Measurements from ENCODE around the gene CD47. TPM values are rescaled to one million over a fixed set of nuclear protein-coding genes. Genes with fewer than 3 reads are reported as not detected.

The CD47 gene
- total and polyA plus RNA-seq, 10 of the 15 experiments (the other 5 are each of a cell fraction or from before 2014, with no cell fraction given), result 22.9 to 175 (median 81.1) TPM

DNA sequence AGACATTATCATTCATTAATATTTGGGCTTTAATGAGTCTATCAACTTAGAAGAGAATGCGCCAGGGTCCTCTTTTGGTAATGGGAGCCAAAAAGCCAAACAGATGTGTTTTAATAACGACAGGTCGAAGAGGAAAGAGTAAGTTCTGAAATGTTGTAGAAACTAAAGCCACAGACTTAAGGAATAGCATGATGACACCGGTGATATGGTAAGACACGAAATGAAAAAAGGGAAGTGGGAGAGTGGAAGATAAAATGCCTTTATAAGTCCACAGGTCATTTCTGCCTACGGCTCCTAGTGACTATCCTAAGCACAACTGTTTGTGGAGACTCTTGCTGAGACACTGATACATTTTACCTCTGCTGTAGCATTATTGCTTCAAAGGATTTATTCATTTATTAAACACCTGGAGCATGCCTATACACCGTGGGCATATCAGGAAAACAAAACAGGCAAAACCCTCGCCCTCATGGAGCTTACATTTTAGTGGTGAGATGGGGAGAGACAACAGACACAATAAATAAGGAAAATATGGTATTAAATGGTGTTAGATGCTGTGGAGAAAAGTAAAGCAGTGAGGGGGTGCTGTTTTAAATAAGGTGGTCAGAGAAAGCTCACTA is 11.7 kb upstream of the CD47 start (continued):
- TF ChIP-seq, protein P1, sequence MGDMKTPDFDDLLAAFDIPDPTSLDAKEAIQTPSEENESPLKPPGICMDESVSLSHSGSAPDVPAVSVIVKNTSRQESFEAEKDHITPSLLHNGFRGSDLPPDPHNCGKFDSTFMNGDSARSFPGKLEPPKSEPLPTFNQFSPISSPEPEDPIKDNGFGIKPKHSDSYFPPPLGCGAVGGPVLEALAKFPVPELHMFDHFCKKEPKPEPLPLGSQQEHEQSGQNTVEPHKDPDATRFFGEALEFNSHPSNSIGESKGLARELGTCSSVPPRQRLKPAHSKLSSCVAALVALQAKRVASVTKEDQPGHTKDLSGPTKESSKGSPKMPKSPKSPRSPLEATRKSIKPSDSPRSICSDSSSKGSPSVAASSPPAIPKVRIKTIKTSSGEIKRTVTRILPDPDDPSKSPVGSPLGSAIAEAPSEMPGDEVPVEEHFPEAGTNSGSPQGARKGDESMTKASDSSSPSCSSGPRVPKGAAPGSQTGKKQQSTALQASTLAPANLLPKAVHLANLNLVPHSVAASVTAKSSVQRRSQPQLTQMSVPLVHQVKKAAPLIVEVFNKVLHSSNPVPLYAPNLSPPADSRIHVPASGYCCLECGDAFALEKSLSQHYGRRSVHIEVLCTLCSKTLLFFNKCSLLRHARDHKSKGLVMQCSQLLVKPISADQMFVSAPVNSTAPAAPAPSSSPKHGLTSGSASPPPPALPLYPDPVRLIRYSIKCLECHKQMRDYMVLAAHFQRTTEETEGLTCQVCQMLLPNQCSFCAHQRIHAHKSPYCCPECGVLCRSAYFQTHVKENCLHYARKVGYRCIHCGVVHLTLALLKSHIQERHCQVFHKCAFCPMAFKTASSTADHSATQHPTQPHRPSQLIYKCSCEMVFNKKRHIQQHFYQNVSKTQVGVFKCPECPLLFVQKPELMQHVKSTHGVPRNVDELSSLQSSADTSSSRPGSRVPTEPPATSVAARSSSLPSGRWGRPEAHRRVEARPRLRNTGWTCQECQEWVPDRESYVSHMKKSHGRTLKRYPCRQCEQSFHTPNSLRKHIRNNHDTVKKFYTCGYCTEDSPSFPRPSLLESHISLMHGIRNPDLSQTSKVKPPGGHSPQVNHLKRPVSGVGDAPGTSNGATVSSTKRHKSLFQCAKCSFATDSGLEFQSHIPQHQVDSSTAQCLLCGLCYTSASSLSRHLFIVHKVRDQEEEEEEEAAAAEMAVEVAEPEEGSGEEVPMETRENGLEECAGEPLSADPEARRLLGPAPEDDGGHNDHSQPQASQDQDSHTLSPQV (IDR thresholded peaks at IDR 0.05), result no peak
- TF ChIP-seq, protein P2, sequence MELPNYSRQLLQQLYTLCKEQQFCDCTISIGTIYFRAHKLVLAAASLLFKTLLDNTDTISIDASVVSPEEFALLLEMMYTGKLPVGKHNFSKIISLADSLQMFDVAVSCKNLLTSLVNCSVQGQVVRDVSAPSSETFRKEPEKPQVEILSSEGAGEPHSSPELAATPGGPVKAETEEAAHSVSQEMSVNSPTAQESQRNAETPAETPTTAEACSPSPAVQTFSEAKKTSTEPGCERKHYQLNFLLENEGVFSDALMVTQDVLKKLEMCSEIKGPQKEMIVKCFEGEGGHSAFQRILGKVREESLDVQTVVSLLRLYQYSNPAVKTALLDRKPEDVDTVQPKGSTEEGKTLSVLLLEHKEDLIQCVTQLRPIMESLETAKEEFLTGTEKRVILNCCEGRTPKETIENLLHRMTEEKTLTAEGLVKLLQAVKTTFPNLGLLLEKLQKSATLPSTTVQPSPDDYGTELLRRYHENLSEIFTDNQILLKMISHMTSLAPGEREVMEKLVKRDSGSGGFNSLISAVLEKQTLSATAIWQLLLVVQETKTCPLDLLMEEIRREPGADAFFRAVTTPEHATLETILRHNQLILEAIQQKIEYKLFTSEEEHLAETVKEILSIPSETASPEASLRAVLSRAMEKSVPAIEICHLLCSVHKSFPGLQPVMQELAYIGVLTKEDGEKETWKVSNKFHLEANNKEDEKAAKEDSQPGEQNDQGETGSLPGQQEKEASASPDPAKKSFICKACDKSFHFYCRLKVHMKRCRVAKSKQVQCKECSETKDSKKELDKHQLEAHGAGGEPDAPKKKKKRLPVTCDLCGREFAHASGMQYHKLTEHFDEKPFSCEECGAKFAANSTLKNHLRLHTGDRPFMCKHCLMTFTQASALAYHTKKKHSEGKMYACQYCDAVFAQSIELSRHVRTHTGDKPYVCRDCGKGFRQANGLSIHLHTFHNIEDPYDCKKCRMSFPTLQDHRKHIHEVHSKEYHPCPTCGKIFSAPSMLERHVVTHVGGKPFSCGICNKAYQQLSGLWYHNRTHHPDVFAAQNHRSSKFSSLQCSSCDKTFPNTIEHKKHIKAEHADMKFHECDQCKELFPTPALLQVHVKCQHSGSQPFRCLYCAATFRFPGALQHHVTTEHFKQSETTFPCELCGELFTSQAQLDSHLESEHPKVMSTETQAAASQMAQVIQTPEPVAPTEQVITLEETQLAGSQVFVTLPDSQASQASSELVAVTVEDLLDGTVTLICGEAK (IDR thresholded peaks at IDR 0.05; ENCODE audit: borderline replicate concordance), result no peak
- no peak for TF ChIP-seq PAX5 (IDR thresholded peaks at IDR 0.05; ENCODE audit: borderline replicate concordance, low read depth, low read length)
- TF ChIP-seq, protein P3, sequence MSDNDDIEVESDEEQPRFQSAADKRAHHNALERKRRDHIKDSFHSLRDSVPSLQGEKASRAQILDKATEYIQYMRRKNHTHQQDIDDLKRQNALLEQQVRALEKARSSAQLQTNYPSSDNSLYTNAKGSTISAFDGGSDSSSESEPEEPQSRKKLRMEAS (IDR thresholded peaks at IDR 0.05; ENCODE audit: low read depth, low read length), result no peak
- TF ChIP-seq, protein P4, sequence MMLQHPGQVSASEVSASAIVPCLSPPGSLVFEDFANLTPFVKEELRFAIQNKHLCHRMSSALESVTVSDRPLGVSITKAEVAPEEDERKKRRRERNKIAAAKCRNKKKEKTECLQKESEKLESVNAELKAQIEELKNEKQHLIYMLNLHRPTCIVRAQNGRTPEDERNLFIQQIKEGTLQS (IDR thresholded peaks at IDR 0.05; ENCODE audit: borderline replicate concordance, extremely low read depth, low read depth, low read length), result no peak
- TF ChIP-seq ZZZ3 (IDR thresholded peaks at IDR 0.05; ENCODE audit: control insufficient read depth, insufficient read length, low read depth), result no peak
- no peak for TF ChIP-seq PML (IDR thresholded peaks at IDR 0.05; ENCODE audit: low read length)
- TF ChIP-seq, protein P5, sequence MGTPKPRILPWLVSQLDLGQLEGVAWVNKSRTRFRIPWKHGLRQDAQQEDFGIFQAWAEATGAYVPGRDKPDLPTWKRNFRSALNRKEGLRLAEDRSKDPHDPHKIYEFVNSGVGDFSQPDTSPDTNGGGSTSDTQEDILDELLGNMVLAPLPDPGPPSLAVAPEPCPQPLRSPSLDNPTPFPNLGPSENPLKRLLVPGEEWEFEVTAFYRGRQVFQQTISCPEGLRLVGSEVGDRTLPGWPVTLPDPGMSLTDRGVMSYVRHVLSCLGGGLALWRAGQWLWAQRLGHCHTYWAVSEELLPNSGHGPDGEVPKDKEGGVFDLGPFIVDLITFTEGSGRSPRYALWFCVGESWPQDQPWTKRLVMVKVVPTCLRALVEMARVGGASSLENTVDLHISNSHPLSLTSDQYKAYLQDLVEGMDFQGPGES (IDR thresholded peaks at IDR 0.05), result no peak
- no peak for TF ChIP-seq HDAC6 (IDR thresholded peaks at IDR 0.05; ENCODE audit: unreplicated experiment)
- 0 out of 2 replicates have a peak, but pooled peaks have one; percentile 26 for TF ChIP-seq CREB1 (IDR thresholded peaks at IDR 0.05; ENCODE audit: low read depth)
- no peak for TF ChIP-seq KDM1A (IDR thresholded peaks at IDR 0.05; ENCODE audit: borderline replicate concordance)
- TF ChIP-seq NFIC (IDR thresholded peaks at IDR 0.05; ENCODE audit: low read depth, low read length), result peak; percentile 76
- no peak for TF ChIP-seq HDGF (IDR thresholded peaks at IDR 0.05)
- TF ChIP-seq, protein P6, sequence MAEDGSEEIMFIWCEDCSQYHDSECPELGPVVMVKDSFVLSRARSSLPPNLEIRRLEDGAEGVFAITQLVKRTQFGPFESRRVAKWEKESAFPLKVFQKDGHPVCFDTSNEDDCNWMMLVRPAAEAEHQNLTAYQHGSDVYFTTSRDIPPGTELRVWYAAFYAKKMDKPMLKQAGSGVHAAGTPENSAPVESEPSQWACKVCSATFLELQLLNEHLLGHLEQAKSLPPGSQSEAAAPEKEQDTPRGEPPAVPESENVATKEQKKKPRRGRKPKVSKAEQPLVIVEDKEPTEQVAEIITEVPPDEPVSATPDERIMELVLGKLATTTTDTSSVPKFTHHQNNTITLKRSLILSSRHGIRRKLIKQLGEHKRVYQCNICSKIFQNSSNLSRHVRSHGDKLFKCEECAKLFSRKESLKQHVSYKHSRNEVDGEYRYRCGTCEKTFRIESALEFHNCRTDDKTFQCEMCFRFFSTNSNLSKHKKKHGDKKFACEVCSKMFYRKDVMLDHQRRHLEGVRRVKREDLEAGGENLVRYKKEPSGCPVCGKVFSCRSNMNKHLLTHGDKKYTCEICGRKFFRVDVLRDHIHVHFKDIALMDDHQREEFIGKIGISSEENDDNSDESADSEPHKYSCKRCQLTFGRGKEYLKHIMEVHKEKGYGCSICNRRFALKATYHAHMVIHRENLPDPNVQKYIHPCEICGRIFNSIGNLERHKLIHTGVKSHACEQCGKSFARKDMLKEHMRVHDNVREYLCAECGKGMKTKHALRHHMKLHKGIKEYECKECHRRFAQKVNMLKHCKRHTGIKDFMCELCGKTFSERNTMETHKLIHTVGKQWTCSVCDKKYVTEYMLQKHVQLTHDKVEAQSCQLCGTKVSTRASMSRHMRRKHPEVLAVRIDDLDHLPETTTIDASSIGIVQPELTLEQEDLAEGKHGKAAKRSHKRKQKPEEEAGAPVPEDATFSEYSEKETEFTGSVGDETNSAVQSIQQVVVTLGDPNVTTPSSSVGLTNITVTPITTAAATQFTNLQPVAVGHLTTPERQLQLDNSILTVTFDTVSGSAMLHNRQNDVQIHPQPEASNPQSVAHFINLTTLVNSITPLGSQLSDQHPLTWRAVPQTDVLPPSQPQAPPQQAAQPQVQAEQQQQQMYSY (CRISPR knock-in tag; IDR thresholded peaks at IDR 0.05), result no peak
